HG03025 (cell line): ENCODE measurements around the gene ZFPM1.
"Not testable (repeated sequence)": the region's sequence is repeated elsewhere in the genome, so short reads cannot be mapped to it uniquely, and the experiment has no call there.

Experiments used
- ATAC-seq: cut with Tn5 transposase; IDR thresholded peaks from one replicate; pipeline ENCODE4 v1.9.1; 2021; ENCODE audit warnings: mild to moderate bottlenecking, moderate library complexity; ENCODE audit not compliant: unreplicated experiment, low FRiP score

ZFPM1 gene

DNA sequence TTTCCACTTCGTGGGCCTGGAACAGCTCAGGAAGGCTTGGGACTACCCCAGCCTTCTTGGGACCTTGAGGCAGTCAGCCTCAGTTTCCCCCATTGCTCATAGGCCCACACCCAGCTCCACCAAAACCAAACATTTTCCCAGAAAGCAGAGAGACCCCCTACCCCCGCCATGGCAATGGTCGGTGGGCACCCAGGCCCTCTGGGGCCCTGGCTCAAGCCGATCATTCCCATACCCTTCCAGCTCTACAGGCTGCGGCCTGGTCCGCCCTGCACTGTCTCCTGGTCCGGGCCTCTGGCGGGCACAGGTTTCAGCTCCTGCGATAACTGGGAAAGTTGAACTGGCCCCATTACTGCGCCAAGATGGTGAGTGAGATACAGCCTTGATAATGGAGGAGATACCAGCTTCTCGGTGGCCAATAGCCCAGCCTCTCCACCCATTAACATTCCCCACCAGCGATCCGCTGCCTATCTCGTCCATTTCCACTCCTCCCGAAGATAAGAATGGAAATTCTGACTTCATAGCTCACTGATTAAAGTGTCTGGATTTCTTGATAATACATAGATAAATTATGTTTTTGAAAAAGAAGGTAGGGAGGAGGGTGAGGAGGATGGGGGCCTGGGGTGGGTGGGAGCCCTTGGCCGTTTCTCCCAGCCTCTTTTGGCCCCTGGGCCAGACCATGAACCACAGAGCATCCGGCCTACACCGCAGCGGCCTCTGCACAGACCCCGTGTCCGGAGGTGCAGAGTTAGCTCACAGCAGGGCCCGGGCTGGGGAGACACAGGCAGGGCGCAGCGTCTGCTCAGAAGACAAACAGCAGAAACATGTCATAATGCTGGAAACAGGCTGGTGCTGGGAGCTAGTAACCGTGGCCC lies 11.6 kb downstream of the ZFPM1 start:
- no peak for ATAC-seq

DNA sequence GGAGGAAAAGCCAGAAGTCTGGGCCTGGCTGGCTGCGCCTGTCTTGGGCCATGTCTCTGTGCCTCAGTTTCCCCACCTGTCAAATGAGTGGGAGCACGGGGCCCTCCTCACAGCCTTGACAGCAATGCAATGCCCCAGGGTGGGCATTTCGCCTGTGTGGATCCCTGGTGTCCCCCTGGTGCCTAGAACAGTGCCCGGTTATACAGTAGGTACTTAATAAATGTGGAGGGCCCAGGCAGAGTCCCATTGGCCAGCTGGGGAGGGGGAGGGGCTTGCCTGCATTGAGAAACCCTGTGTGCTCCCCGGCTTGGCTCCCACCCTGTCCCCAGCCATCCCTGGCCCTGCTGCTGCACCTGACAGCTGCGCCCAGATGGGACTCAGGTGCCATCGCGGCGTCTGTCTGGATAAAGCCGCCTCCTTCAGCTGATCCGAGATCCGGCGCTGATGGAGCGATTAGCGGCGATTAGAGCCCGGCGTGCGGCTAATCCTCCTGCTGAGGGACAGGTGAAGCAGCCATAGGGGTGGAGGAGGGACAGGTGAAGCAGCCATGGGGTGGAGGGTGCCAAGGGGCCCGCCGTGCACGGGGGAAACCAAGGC lies 12.4 kb downstream of the ZFPM1 start:
- no peak for ATAC-seq

DNA sequence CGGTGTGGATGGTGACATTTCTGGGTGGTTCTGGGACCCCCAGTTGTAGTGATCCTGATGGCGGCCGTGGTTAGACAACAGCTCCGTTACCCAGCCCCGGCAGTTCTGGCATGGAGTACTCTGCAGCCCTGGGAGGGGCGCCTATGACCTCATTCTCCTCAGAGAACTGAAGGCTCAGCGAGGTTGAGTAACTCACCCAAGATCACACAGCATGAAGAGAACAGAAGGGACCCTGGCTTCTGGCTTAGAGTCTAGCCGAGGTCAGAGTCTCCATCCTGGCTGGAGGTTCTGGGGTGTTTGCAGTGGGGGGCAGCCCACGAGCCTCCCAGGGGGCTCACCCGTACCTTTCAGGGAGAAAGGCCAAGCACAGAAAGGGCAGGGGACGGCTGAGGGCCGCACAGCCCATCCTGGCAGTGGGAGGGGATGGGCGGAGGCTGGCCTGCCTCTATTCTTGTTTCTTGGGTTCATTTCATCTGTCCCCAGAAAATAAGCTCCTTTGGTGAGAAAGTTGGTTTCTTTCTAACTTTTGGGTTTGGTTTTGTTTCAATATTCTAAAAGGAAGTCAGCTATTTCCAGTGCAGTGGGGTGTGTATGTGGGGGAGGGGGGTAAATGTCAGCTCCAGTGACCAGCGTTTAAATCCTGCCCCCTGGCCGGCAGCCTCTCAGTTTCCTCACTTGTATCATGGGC lies 13.2 kb downstream of the ZFPM1 start:
- ATAC-seq: no peak

DNA sequence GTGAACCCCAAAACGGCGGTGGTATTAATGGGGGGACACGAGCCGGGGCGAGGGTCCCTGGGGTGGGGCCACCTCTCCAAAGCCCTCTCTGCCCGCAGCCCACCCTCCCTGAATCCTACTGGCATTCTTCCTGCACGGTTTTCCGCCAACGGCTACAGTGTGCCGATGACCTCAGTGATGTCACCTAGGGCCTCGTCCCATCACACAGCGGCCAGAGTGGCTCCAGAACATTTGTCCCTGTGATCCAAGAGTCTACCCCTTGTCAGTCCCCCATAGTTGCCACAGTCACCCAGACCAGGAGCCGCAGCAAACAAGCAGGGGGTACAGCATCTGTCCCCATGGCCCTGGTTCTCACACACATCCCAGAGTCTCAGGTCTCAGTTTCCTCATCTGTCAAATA lies 13.9 kb downstream of the ZFPM1 start:
- no peak for ATAC-seq

DNA sequence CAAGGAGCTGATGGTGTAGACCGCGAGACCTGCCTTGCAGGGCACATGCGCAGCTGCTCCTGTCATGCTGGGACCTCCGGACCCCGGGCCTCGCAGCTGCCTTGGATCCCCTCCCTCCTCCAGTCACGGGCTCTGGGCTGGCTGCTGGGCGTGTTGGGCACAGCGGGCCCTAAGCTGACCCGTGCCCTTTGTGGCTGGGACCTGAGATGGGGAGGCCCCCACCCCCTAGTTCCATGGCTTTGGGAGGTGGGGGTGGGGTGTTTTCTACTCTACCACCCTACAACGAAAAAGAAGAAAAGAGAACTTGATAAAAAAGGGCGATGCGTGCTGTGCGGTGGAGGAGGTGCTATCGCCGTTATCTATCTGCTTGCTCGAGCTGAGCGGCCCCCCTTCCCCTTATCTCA lies 14.5 kb downstream of the ZFPM1 start:
- ATAC-seq: no peak

DNA sequence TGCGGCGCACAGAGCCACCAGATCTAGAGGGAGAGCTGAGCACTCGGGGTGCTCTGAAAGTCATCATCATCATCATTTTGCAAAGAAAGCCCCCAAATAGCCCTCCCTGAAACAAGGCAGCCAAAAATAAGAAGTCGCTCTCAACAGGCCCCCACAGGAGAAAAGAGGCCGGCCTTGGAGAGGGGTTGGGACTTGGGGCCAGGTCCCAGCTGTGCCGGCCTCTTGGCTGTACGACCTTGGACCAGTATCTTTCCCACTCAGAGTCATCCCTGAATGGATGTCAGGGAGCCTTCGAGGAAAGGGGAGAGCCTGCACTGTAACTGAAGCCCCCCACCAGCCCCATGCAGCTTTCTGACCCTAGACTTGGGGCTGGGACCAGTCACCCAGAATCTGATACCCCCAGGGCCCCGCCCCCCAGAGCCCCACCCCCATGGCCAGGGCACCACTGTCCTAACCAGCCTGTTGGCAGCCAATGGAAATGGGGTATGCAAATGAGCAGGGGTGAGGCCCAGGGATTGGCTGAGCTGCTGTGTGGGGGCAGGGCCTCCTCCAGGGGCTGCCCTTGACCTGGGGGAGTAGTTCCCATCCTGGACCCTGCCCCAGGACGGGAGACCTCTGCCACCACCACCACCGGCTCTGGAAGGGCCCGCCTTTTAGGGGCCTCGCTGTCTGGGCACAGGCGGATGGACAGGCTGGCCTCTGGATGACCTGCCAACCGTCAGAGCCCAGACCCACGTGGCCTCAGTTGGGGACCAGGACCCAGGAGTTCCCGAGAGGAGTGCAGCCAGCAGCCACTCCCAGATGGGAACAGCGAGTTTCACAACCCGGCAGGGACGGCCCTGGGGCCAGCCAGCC lies 15.4 kb downstream of the ZFPM1 start:
- ATAC-seq: no peak

DNA sequence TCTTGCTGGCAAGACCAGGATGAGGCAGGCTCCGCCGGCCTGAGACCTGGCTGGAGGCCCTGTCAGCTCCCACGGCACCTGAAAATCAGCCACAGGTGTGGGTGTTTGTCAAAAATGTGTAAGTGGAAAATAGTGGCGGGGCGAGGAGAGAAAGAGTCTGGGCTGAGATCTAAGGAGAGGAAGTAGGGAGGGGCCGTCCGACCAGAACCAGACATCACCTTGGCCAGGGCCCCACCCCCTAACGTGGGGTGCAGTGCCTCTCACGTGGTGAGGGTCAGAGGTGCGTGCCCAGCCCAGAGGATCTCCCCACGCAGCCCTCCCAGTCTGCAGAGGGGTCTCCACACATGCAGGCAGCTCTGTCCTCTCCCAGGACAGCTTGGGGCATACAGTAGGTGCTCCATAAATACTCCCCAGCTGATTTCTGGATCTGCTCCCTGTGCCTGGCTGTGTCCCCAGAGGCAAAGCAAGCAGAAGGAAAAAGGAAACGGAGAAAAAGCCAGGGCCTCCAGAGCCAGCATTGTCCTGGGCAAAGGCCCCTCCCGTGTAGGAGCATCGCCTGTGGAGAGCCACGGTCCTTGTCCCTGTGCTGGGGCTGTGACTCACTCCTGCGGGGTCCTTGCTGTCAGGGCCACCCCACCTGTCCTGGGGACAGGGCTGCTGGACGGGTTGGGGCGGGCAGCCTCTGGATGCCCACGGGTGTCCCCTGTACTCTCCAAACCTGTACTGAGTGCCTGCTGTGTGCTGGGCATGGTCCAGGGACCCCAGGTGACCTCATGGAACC lies 16.7 kb downstream of the ZFPM1 start:
- ATAC-seq: no peak

DNA sequence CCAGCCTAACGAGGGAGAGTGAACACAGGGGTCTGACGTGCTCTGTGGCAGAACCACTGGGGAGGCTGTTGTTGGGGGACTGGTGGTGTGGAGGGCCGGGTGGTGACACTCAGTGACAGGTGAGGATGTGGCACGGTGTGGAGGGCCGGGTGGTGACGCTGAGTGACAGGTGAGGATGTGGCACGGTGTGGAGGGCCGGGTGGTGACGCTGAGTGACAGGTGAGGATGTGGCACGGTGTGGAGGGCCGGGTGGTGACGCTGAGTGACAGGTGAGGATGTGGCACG lies 17.3 kb downstream of the ZFPM1 start:
- ATAC-seq: not testable (repeated sequence)

DNA sequence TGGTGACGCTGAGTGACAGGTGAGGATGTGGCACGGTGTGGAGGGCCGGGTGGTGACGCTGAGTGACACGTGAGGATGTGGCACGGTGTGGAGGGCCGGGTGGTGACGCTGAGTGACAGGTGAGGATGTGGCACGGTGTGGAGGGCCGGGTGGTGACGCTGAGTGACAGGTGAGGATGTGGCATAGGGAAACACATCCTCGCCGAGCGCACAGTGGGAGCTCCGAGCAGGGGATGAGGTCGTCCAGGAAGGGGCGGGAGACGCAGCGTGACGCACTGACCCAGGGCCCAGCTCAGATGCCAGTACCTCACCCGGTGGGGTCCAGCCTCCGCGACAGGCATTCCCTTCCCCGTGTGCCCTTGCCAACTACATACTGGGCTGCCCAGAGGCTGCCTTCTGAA lies 17.6 kb downstream of the ZFPM1 start:
- ATAC-seq: not testable (repeated sequence)

DNA sequence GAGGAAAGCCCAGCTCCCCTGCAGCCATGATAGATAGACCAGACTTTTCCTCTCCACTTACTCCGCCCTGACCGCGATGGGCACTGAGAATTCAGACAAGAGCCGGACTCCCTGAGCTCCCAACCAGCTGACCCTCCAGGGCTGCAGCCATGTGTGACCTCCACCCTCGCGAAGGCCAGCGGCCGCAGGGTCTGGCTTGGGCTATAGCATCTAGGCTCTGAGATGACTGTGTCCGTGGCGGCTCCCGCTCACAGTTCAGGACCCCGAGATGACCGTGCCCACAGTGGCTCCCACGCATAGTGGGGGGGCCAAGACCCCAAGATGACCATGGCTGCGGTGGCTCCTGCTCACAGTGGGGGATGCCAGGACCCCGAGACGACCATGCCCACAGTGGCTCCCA lies 18.0 kb downstream of the ZFPM1 start:
- ATAC-seq: no peak

DNA sequence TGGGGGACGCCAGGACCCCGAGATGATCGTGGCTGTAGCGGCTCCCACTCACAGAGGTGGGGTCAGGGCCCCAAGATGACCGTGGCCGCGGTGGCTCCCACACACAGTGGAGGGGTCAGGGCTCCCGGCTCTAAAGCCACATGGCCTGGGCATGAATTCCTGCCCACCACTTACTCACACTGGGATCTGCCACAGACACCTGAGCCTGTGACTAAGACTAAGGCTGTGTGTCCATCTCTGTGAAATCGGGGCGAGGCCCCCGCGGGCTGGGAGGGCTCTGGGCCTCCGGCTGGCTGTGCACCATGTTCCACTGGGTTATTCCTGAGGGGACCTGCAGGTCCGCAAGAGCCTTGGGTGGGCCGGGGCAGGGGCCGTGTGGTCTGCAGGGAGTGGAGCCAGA lies 18.5 kb downstream of the ZFPM1 start:
- no peak for ATAC-seq

DNA sequence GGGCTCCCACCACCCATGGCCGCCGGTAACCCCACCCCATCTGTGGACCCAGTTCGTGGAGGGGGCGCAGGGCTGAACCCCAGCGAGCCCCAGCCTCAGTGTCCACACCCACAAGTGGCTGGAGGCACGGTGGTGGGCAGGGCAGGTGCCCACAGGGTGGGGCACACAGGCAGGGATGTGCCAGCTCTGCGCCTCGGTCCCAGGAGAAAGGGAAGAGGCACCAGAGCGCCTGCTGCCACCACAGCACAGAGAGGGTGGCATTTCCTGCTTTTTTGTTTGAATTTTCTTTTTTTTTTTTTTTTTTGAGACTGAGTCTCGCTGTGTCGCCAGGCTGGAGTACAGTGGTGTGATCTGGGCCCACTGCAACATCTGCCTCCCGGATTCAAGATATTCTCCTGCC lies 19.0 kb downstream of the ZFPM1 start:
- no peak for ATAC-seq

DNA sequence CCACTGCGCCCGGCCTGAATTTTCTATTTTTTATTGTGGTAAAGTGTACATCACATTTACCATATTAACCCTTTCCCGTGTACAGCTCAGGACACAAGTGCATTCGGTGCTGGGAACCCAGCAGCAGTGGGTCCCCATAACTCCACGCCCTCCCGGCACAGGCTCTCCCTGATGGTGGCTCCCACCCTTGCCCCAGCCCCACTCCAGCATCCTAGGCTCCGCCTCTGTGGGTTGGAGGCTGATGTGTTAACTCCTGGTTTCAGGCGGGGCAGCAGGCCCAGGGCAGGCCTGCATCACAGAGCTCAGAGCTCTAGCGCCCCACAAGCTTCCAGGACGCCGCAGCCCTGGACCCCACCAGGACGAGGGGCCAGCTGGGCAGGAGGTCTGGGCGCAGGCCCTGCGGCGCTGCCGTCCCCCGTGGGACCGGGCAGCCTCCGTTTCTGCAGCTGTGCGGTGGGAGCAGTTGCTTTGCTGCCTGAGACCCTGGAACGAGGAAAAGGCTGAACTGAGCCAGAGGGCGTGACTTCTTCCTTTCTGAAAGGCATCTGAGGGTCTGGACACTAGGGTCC lies 19.6 kb downstream of the ZFPM1 start:
- ATAC-seq: no peak

DNA sequence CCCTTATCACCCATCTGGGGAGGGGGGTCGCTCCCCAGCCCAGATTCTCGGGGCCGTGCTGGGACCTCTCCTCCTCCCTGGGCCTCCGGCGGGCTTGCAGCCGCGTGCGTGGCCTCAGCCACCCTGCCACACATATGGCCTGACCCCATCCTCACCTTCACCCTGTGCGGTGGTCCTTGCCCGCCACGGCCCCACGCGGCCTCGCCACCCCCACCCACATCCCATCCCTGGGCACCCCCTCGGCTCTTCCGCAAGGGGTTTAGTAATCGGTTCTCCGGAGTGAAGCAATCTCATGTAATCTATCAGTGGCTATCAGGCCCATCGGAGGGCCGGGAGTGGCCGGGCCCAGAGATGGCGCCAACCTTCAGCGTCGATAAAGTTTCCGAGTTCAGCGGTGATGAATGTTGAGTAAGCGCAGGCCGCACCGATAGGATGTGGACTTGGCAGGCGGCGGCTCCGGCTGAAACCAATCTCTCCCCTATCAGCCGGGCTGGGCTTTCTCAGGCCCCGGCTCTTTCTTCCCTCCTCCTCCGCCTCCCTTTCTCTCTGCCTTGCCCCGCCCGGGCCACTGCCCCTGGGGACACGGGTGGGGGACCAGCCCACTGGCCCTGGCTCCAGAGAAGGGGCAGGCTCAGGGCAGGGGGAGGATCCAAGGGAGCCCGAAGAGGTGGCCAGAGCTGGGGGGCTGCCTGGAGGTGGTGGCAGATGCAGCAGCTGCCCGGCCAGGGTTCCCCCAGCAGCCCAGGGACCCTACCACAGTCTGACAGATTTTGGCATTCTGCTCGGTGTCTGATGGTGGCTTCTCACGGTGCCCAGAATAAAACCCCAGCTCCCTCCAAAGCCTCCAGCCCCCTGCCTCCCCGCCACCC lies 20.8 kb downstream of the ZFPM1 start:
- ATAC-seq: no peak

DNA sequence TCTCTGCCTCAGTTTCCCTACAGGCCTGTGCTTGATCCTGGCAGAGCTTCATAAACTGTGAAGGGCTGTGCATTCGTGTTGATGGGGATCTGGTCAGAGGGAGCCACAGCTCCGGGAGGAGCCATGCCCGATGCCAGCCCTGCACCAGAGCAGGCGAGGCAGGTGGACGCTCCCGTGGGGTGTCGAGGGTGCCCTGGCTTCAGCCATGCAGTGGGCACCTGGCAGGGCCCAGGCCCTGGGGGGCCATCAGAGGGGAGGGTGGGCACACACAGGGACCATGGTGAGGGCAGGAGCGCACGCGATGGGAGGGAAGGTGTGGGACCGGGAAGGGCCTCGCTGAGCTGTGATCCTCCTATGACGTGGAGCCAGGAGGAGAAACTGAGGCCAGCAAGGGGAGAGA lies 22.0 kb downstream of the ZFPM1 start:
- ATAC-seq: no peak

DNA sequence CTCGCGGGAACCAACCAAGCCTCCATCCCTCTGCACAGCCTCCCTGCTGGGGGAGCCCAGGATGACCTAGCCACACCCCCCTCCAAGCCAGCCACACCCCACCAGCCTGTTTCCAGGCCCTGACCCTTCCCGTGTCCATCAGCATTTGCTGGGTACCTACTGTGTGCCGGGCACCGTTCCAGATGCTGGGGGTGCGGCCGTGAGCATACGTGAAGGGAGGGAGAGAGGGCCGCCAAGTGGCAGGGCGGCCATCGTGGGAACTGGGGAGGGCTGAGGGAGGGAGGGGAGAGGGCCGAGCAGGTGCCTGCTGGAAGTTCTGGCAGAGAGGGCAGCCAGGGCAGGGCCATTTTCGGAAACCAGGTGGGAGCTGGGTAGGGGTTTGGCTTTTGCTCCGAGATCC lies 23.1 kb downstream of the ZFPM1 start:
- ATAC-seq: no peak

DNA sequence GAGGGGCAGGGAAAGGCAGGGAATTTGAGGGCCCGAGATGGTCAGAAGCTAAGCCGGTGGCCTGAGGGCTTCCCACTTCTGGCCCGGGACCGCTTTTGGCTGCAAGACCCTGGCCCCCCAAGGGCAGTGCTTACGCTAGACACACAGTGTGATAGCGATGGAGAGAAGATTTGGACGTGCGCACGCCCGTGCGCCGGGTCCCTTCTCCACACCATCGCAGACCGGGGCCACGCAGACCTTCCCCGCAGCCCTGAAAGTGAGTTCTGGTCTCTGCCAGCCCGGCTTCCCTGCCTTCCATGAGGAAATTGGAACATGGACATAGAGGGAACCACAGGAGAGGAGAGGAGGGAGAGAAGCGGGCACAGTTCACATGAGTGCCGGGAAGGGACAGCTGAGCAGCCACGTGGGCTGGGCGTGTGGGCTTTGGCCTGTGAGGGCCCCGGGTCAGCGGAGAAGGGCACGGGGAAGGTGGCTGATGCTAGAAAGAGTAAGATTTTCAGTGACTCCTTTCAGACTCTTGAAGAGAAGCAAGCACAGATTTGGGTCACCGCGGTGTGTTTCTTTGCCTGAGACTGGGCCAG lies 23.8 kb downstream of the ZFPM1 start:
- no peak for ATAC-seq

DNA sequence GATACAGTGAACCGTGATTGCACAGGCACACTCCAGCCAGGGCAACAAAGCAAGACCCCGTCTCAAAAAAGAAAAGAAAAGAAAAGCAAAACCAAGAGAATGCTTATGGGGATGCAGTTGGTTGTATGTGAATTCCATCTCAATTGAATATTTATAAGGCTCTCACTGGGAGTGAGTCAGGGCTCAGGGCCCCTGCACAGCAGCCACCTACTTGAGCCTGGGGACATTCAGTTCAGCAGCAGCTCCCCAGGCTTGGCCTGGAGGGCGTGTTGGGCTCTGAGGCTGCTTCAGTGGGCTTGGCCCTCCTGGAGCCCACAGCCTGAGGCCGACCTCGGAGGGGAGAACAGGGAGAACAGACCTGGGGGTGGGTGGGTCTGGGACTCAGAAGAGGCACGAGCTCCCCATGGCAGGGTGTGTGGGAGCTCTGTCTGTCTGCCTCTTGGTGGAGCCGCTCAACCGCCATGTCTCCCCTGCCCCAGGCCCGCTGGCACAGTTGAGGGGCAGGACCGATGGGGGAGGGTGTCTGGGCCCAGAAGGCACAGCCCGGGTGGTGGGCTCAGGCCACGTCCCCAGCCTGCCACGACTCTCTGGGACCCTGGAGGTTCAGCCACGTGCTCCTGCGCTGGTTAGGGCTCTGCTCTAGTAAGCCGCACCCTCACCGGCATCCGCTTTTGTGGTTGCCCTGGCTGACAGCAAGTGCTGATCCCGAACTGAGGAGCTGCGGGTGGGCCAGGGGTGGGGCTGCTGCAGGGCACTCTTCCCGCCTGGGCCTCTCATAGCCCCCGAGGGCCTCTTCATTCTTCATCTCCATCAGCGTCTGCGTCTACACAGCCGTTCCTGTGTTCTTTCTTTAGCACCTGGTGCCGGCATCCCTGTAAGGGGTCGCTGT lies 24.8 kb downstream of the ZFPM1 start:
- ATAC-seq: no peak
